ENCODE results near the gene ZYG11A. TPM values are rescaled to one million over a fixed set of nuclear protein-coding genes. Genes with fewer than 3 reads are reported as not detected.

Gene ZYG11A
- total and polyA plus RNA-seq, 2 of the 13 experiments (the other 11 are each of a cell fraction or from before 2014, with no cell fraction given): not detected

GRCh38 chr1:52917156-52917555 is 74.6 kb downstream of the ZYG11A start:
- intact Hi-C loops (cut with micrococcal nuclease; ENCODE audit: unreplicated experiment) (no loop called here), in situ Hi-C loops (cut with HindIII; ENCODE audit: extremely low pct_ligation_motif_present, low pct_unique_long_range_greater_than_20kb) (no loop called here)
- ATAC-seq (no peak), FAIRE-seq (no peak), DNase-seq (ENCODE audit: low spot score) (no peak)
- ChIA-PET POLR2A (interaction anchor here (1.0 to 1.7 kb wide), 2 partner anchors 10 to 12 kb away, joined by 3 to 9 read pairs; partner anchors contain the start of gene SCP2), CTCF (ENCODE audit: low intra/inter-chr PET ratio, low total read pairs) (no interaction called here)
- H3K9ac ChIP-seq (ENCODE audit: insufficient read depth, low read depth, low read length): no peak overlapping the region
- no TSS peak for BruUV-seq (replicated peaks)
- H3K4me3 ChIP-seq (replicated peaks in 1 of 3; ENCODE audit: insufficient read depth in 1 of 3, low read depth in 2 of 3, low read length in 3 of 3): no peak overlapping the region
- TF ChIP-seq RFXANK (CRISPR knock-in tag; IDR thresholded peaks at IDR 0.05) (no peak), ZFP41 (CRISPR knock-in tag; IDR thresholded peaks at IDR 0.05; ENCODE audit: borderline replicate concordance) (no peak), ZNF660 (CRISPR knock-in tag; IDR thresholded peaks at IDR 0.05; ENCODE audit: borderline replicate concordance, low read depth) (no peak), ZNF333 (CRISPR knock-in tag; IDR thresholded peaks at IDR 0.05; ENCODE audit: borderline replicate concordance) (no peak), REPIN1 (CRISPR knock-in tag; IDR thresholded peaks at IDR 0.05; ENCODE audit: borderline replicate concordance, low read depth) (no peak), MED8 (CRISPR knock-in tag; IDR thresholded peaks at IDR 0.05; ENCODE audit: insufficient replicate concordance) (no peak), CHCHD3 (CRISPR knock-in tag; IDR thresholded peaks at IDR 0.05) (no peak), ZBTB7A (CRISPR knock-in tag; IDR thresholded peaks at IDR 0.05) (no peak), NPAS2 (CRISPR knock-in tag; IDR thresholded peaks at IDR 0.05; ENCODE audit: borderline replicate concordance) (no peak)
- TF ChIP-seq, protein P1, sequence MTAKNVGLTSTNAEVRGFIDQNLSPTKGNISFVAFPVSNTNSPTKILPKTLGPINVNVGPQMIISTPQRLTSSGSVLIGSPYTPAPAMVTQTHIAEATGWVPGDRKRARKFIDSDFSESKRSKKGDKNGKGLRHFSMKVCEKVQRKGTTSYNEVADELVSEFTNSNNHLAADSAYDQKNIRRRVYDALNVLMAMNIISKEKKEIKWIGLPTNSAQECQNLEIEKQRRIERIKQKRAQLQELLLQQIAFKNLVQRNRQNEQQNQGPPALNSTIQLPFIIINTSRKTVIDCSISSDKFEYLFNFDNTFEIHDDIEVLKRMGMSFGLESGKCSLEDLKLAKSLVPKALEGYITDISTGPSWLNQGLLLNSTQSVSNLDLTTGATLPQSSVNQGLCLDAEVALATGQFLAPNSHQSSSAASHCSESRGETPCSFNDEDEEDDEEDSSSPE (CRISPR knock-in tag; IDR thresholded peaks at IDR 0.05): no peak
- TF ChIP-seq, protein P2, sequence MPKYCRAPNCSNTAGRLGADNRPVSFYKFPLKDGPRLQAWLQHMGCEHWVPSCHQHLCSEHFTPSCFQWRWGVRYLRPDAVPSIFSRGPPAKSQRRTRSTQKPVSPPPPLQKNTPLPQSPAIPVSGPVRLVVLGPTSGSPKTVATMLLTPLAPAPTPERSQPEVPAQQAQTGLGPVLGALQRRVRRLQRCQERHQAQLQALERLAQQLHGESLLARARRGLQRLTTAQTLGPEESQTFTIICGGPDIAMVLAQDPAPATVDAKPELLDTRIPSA (CRISPR knock-in tag; IDR thresholded peaks at IDR 0.05; ENCODE audit: borderline replicate concordance): no peak
- H3K4me2 ChIP-seq (ENCODE audit: low read depth, low read length): no peak overlapping the region
- H2AFZ ChIP-seq (ENCODE audit: low read length): no peak overlapping the region
- H4K20me1 ChIP-seq (ENCODE audit: insufficient read depth, low read length): no peaks in the 10 kb centered on the region
- H3K36me3 ChIP-seq (replicated peaks in 1 of 2; ENCODE audit: control insufficient read depth in 1 of 2, insufficient read depth in 2 of 2, low read length in 2 of 2): 0 out of 5 replicates have a peak, but pooled peaks cover 0 to 4% of the 10 kb centered on the region in 2 experiments
- H3K27me3 ChIP-seq (ENCODE audit: control insufficient read depth in 1 of 2, insufficient read depth in 2 of 2, low read length in 2 of 2): no peaks in the 10 kb centered on the region
- peaks cover 76% of the 10 kb centered on the region for H3K4me1 ChIP-seq (ENCODE audit: insufficient read depth, low read length)
- WGBS (ENCODE audit: low lambda C conversion rate): 98% methylated on average over 7 of the region's 7 CpGs
- H3K27ac ChIP-seq (ENCODE audit: extremely low read length, insufficient read depth, low read length): no peak overlapping the region
- H3K9me3 ChIP-seq (ENCODE audit: low read length): no peaks in the 10 kb centered on the region
- H3K79me2 ChIP-seq (ENCODE audit: insufficient read depth, low read length): peaks cover 4% of the 10 kb centered on the region

Data from HepG2 (cell line).